SK-N-SH (cell line): ENCODE measurements around the gene SLC22A17. TPM values are rescaled to one million over a fixed set of nuclear protein-coding genes. Genes with fewer than 3 reads are reported as not detected.

ENCODE experiments used
- CTCF ChIA-PET: fragments of 300-600, 350-600 bp; formaldehyde crosslinking; extraction: SDS; loops from one replicate; lab custom pipeline; 2021; lab: Yijun Ruan, JAX
- POLR2A ChIA-PET: fragments of 350-600 bp; sonication (Branson Sonifier 250); formaldehyde crosslinking; extraction: SDS; loops from one replicate; lab custom pipeline; 2020; ENCODE audit warnings: antibody characterized with exemption, inconsistent platforms; lab: Yijun Ruan, JAX
- DNase-seq: peaks from one replicate; pipeline ENCODE4 v3.0.0; 2012
- H2AFZ ChIP-seq: fragments of 200-600 bp; sonication (generic); 2 replicates; pipeline ENCODE4 v1.8.1; 2016; ENCODE audit warnings: antibody characterized with exemption, mild to moderate bottlenecking, low read depth
- H3F3A ChIP-seq: fragments of 200-600 bp; sonication (generic); replicated peaks from 2 replicates; pipeline ENCODE3; 2016; ENCODE audit warnings: antibody characterized with exemption, mild to moderate bottlenecking; ENCODE audit not compliant: insufficient read depth
- H3K27ac ChIP-seq, 2 experiments: fragments of 200-500 bp in 1 of 2; fragments of 200-600 bp in 1 of 2; sonication (Bioruptor generic) in 1 of 2; sonication (generic), shearing (Covaris generic) in 1 of 2; 2 replicates each; pipeline versions ENCODE4 v1.5.1 to v1.6.1; 2014 to 2016; ENCODE audit warnings: low read depth in 2 of 2, inconsistent platforms in 1 of 2, low read length in 1 of 2, mild to moderate bottlenecking in 1 of 2, mixed read lengths in 1 of 2
- H3K27me3 ChIP-seq: fragments of 200-600 bp; sonication (generic), shearing (Covaris generic); 2 replicates; pipeline ENCODE4 v1.6.1; 2016; ENCODE audit warnings: mixed run types; ENCODE audit not compliant: insufficient read depth
- H3K36me3 ChIP-seq, 2 experiments: fragments of 200-500 bp in 1 of 2; fragments of 200-600 bp in 1 of 2; sonication (Bioruptor generic) in 1 of 2; sonication (generic) in 1 of 2; replicated peaks in 1 of 2; 2 replicates each; pipeline versions ENCODE3 to v1.5.1; 2014 to 2016; ENCODE audit warnings: low read length in 1 of 2, mild to moderate bottlenecking in 1 of 2; ENCODE audit not compliant: insufficient read depth in 2 of 2, control insufficient read depth in 1 of 2
- H3K4me1 ChIP-seq, 2 experiments: fragments of 200-500 bp in 1 of 2; fragments of 200-600 bp in 1 of 2; sonication (Bioruptor generic) in 1 of 2; sonication (generic), shearing (Covaris generic) in 1 of 2; 2 replicates each; pipeline versions ENCODE4 v1.5.1 to v1.6.1; 2014 to 2016; ENCODE audit warnings: low read depth in 1 of 2, low read length in 1 of 2, mixed run types in 1 of 2; ENCODE audit not compliant: insufficient read depth in 2 of 2, control insufficient read depth in 1 of 2
- H3K4me2 ChIP-seq: fragments of 200-600 bp; sonication (generic), shearing (Covaris generic); 2 replicates; pipeline ENCODE4 v1.6.1; 2017; ENCODE audit warnings: mixed run types
- H3K4me3 ChIP-seq, 2 experiments: fragments of 200-500 bp in 1 of 2; fragments of 200-600 bp in 1 of 2; sonication (Bioruptor generic) in 1 of 2; sonication (generic), shearing (Covaris generic) in 1 of 2; 2 replicates each; pipeline versions ENCODE4 v1.5.1 to v1.8.1; 2014 to 2016; ENCODE audit warnings: low read depth in 2 of 2, inconsistent platforms in 1 of 2, low read length in 1 of 2, mild to moderate bottlenecking in 1 of 2, mixed read lengths in 1 of 2, moderate library complexity in 1 of 2
- H3K79me2 ChIP-seq: fragments of 200-600 bp; sonication (generic); 2 replicates; pipeline ENCODE4 v1.8.1; 2017; ENCODE audit warnings: mild to moderate bottlenecking; ENCODE audit not compliant: insufficient read depth
- H3K9ac ChIP-seq: fragments of 200-600 bp; sonication (generic); 2 replicates; pipeline ENCODE4 v1.6.1; 2017; ENCODE audit warnings: mixed run types
- H3K9me2 ChIP-seq: fragments of 200-600 bp; sonication (generic); 2 replicates; pipeline ENCODE4 v1.6.1; 2017; ENCODE audit warnings: mixed run types
- H3K9me3 ChIP-seq: fragments of 200-600 bp; sonication (generic); 2 replicates; pipeline ENCODE4 v1.6.1; 2017; ENCODE audit warnings: mixed run types, mild to moderate bottlenecking, moderate library complexity
- H4K20me1 ChIP-seq: fragments of 200-600 bp; sonication (generic); 2 replicates; pipeline ENCODE4 v1.6.1; 2017; ENCODE audit warnings: mild to moderate bottlenecking, mixed run types; ENCODE audit not compliant: insufficient read depth
- FOXM1 ChIP-seq: IDR thresholded peaks from 2 replicates; pipeline ENCODE4 v1.4.0; 2012; ENCODE audit warnings: low read depth, mild to moderate bottlenecking
- RAD21 ChIP-seq: IDR thresholded peaks from 2 replicates; pipeline ENCODE4 v1.6.1; 2012; ENCODE audit warnings: mild to moderate bottlenecking, low read length
- SMC3 ChIP-seq: IDR thresholded peaks from 2 replicates; pipeline ENCODE4 v1.6.1; 2012; ENCODE audit warnings: low read depth, low read length, improper control_type of control experiment
- TEAD4 ChIP-seq: IDR thresholded peaks from 2 replicates; pipeline ENCODE4 v1.4.0; 2012; ENCODE audit warnings: mild to moderate bottlenecking, borderline replicate concordance; ENCODE audit not compliant: insufficient read depth
- WGBS: methylation state at CpG from one replicate; pipeline ENCODE4 v1.1.6; 2017; ENCODE audit warnings: low lambda C conversion rate; 5-methylcytosine and 5-hydroxymethylcytosine counted together
- polyA plus RNA-seq, 3 experiments: library from polyadenylated mRNA; depleted of rRNA; stranded (reverse); fragments of >200 nt; gene quantifications; 2 replicates each; pipeline ENCODE4 v1.2.3, GENCODE V29; 2012
- TF ChIP-seq, protein P1 (sequence below): IDR thresholded peaks from 2 replicates; pipeline ENCODE4 v1.4.0; 2012; ENCODE audit warnings: low read depth, borderline replicate concordance
- TF ChIP-seq, protein P2 (sequence below): fragments of 200-600 bp; sonication (generic); IDR thresholded peaks from 2 replicates; pipeline ENCODE4 v1.6.1; 2017; ENCODE audit warnings: antibody characterized with exemption, mild to moderate bottlenecking, moderate library complexity

Gene SLC22A17
- polyA plus RNA-seq, 1 of the 3 experiments (the other 2 are of a cell fraction), result 27.2 TPM

DNA sequence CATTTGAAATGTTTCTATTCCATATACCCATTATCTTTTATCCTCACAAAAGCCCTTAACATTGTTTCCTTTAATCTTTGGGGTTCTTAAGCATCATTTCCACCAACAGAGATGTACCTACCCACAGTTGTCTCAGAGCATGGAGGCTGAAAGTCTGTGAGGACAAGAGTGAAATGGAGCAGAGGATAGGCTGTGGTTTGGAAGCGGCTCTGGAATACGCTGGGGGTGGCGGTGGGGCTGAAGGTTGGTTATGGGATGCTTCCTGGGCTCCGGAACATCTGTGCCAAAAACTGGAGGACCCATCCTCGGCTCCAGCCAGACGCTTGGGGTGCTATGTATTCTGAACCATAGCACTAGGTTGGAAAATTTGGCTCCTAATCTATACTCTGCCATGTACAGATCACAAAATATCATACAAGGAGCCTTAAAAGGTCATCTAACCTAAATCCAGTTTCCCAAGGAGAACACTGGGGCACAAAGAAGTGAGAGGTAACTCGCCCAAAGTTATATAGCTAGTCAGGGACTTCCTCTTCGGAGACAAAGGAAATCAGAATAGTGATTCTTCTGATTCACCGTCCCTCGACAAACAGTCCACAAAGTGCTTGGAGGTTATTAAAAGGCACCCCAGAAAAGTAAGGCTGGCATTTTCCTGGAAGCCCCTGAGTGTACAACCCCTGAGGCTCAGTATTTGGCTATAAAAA is 52.6 kb downstream of the SLC22A17 start:
- peak overlapping the region; percentile 83 to 91; a peak in 3 of 4 replicates for H3K27ac ChIP-seq
- peaks cover 6% of the 10 kb centered on the region; the same call in 1 of the 2 replicates for H3K79me2 ChIP-seq
- H3K4me2 ChIP-seq, result peak overlapping the region; percentile 92
- WGBS, result 94% methylated on average over 8 of the region's 10 CpGs
- no peaks in the 10 kb centered on the region for H4K20me1 ChIP-seq
- no peak for DNase-seq
- H3K36me3 ChIP-seq, result peaks cover 0 to 3% of the 10 kb centered on the region in 2 experiments
- H2AFZ ChIP-seq, result peak overlapping the region; percentile 52; the same call in 1 of the 2 replicates
- TF ChIP-seq, protein P1, sequence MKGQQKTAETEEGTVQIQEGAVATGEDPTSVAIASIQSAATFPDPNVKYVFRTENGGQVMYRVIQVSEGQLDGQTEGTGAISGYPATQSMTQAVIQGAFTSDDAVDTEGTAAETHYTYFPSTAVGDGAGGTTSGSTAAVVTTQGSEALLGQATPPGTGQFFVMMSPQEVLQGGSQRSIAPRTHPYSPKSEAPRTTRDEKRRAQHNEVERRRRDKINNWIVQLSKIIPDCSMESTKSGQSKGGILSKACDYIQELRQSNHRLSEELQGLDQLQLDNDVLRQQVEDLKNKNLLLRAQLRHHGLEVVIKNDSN, result no peak
- TF ChIP-seq, protein P2, sequence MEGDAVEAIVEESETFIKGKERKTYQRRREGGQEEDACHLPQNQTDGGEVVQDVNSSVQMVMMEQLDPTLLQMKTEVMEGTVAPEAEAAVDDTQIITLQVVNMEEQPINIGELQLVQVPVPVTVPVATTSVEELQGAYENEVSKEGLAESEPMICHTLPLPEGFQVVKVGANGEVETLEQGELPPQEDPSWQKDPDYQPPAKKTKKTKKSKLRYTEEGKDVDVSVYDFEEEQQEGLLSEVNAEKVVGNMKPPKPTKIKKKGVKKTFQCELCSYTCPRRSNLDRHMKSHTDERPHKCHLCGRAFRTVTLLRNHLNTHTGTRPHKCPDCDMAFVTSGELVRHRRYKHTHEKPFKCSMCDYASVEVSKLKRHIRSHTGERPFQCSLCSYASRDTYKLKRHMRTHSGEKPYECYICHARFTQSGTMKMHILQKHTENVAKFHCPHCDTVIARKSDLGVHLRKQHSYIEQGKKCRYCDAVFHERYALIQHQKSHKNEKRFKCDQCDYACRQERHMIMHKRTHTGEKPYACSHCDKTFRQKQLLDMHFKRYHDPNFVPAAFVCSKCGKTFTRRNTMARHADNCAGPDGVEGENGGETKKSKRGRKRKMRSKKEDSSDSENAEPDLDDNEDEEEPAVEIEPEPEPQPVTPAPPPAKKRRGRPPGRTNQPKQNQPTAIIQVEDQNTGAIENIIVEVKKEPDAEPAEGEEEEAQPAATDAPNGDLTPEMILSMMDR, result 0 out of 2 replicates have a peak, but pooled peaks have one; percentile 5
- CTCF ChIA-PET, result interaction anchor here (0.8 to 4.7 kb wide), 19 partner anchors 9 to 287 kb away, joined by 3 to 26 read pairs (median 6); partner anchors contain the start of genes HOMEZ and PABPN1
- H3K9me3 ChIP-seq, result no peaks in the 10 kb centered on the region
- H3K9ac ChIP-seq, result peak overlapping the region; percentile 82
- no peaks in the 10 kb centered on the region for H3K27me3 ChIP-seq
- H3K4me3 ChIP-seq, result peak overlapping the region; percentile 69 to 82
- peaks cover 24% of the 10 kb centered on the region for H3F3A ChIP-seq
- POLR2A ChIA-PET, result interaction anchor here (1.0 to 1.1 kb wide), 2 partner anchors 11 to 21 kb away, joined by 3 read pairs; partner anchors contain the start of gene PABPN1
- H3K9me2 ChIP-seq, result no peaks in the 10 kb centered on the region
- H3K4me1 ChIP-seq, result peaks cover 14 to 16% of the 10 kb centered on the region in 2 experiments; a peak in 3 of 4 replicates

DNA sequence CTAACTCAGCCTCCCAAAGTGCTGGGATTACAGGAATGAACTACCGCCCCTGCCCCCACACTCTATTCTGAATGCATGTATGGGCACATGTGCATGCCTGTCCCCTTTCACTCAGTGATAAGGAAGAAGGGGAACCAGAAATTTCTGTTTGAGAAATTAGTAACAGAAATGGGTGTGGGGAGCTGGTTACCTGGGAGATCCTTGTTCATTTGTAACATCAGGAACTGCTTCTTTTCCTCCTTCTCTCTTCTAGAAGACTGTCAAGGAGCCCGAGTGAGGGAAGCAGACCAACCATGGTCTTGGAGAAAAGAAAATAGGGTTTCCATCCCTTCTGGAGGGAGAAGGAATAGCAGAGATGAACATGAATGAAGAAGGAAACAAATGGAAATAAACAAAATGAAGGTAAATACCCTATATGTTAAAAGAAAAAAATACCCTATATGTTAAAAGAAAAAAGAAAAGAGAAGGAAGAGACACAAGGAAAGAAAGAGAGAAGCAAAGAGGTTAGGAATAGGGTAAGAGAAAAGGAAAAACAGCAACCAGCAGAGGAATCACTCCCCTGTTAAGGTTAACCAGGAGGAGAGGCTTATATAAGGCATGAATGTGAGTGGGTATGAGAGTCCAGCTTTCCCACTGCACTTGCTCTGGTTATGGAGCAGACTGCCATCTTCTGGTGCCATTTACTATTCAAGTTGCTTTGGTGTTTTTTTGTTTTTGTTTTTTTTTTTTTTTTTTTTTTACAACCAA is 53.3 kb downstream of the SLC22A17 start:
- H3K36me3 ChIP-seq, result peaks cover 0 to 3% of the 10 kb centered on the region in 2 experiments
- H3F3A ChIP-seq, result peaks cover 20% of the 10 kb centered on the region
- H3K4me3 ChIP-seq, result no peak overlapping the region
- no peak overlapping the region; the same call in 1 of the 2 replicates for H3K9ac ChIP-seq
- peaks cover 6% of the 10 kb centered on the region; the same call in 1 of the 2 replicates for H3K79me2 ChIP-seq
- DNase-seq, result no peak
- 92% methylated on average over 2 of the region's 2 CpGs for whole genome bisulfite sequencing
- ChIA-PET POLR2A (interaction anchor here (1.0 kb wide), 1 partner anchor 10 kb away, joined by 3 read pairs; no protein-coding TSS in a partner anchor), CTCF (interaction anchor here (0.6 to 4.7 kb wide), 9 partner anchors 8 to 179 kb away, joined by 3 to 26 read pairs (median 6); partner anchors contain the start of gene PABPN1)
- no peaks in the 10 kb centered on the region for H3K27me3 ChIP-seq
- H3K9me2 ChIP-seq, result no peaks in the 10 kb centered on the region
- no peak overlapping the region for H3K27ac ChIP-seq
- no peak overlapping the region for H2AFZ ChIP-seq
- H3K9me3 ChIP-seq, result no peaks in the 10 kb centered on the region
- H3K4me2 ChIP-seq, result 0 out of 2 replicates have a peak overlapping the region, but pooled peaks have one; percentile 92
- TF ChIP-seq SMC3 (peak; percentile 53), TEAD4 (no peak), RAD21 (peak; percentile 61), FOXM1 (no peak)
- TF ChIP-seq, protein P2, result peak; percentile 53
- H4K20me1 ChIP-seq, result no peaks in the 10 kb centered on the region
- H3K4me1 ChIP-seq, result peaks cover 15 to 17% of the 10 kb centered on the region in 2 experiments; a peak in 3 of 4 replicates
